OCI-M2 (cell line): ENCODE measurements around the gene PCSK9.
"Not testable (repeated sequence)": the region's sequence is repeated elsewhere in the genome, so short reads cannot be mapped to it uniquely, and the experiment has no call there.

Source experiments
- DNase-seq: peaks from one replicate; lab custom pipeline; 2025; ENCODE audit not compliant: unreplicated experiment; lab: John Stamatoyannopoulos, UW

Gene PCSK9

DNA sequence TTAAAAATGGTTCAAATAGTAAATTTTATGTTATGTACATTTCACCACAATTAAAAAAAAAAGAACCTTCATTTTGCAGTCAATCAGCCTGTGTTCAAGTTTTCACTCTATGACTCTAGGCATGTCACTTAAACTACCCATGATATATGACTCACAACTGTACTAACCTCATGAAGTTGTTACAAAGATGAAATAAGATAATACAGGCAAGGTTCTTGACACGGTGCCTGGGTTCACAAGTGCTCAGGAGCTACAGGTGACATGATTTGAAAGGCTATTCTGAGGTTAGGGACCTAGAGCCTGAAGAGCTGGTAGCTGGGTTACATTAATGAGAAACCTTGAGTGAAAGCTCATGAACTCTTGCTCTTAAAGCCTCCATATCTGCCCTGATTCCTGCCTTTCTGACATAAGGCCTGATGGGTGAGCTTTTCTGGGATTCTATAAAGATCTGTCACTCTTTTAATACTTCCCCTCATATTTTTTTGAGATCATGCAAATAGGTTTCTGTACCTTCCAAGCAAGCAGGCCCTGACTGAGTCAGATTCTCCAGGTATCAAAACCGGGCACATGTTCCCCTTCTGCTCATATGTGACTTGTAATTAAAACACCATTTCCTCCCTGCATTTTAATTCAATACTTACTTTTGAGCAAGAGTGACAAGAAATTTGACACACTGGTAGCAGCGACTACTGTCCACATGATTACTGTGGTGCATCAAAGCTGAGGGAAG is 34.0 kb downstream of the PCSK9 start:
- DNase-seq: no peak

DNA sequence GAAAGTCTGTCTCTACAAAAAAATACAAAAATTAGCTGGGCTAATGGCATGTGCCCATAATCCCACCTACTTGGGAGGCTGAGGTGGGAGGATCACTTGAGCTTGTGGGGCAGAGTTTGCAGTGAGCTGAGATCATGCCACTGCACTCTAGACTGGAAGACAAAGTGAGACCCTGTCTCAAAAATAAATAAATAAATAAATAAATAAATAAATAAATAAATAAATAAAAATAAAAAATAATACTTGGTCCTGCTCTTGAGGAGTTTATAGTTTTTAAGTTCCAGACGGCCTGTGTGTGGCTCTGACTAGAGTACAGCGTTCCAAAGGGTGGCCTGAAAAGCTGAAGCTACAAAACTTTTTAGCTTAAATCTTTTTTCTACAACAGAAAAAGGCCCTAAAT is 35.1 kb downstream of the PCSK9 start:
- no peak for DNase-seq

DNA sequence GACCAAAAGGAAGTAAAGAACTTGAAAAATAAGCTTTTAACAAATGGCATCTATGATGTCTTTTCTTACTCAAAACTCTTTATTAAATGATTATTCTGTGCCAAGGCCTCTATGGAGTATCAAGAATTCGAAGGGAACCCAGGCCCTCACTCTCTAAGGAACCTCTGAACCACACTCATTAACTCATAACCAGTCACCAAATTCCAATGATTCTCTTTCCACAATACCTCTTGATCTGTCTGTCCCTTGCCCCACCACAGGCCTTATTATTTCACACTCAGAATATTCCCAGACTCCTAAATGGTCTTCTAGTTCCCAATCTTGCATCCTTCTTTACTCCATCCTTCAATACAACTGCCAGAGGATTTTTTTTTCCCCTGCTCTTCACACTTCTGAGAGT is 37.0 kb downstream of the PCSK9 start:
- no peak for DNase-seq

DNA sequence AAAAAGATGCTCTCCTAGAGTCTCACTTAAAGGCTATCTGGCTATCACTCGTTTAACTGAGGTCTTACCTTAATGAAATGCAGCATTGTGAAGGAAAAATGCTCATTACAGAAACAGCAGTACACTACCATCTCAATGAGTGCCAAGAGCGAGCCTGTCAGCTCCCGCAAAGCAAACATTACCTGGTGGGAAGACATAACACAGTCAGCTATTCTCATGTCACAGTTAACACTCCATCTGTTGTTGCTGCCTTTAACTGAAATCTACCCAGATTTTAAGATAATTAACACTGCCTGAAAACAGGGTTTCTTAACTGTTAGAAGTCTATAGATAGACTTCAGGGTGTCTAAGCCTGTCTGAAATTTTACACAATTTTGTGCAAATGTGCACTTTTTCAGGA is 39.1 kb downstream of the PCSK9 start:
- DNase-seq: no peak

DNA sequence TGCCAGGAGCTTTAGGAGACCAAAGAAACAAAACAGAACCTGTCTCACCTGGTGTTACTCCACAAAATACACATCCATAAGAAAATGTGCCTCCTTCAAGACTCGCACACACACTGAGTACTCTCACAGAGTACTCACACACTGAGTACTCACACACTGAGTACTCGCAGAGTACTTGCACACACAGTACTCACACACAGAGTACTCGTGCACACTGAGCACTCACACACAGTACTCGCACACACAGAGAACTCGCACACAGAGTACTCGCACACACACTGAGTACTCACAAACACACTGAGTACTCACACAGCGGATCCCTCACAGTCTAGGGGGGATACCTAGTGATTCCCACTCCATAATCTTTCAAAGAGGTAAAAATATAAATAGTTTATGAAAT is 40.3 kb downstream of the PCSK9 start:
- no peak for DNase-seq

DNA sequence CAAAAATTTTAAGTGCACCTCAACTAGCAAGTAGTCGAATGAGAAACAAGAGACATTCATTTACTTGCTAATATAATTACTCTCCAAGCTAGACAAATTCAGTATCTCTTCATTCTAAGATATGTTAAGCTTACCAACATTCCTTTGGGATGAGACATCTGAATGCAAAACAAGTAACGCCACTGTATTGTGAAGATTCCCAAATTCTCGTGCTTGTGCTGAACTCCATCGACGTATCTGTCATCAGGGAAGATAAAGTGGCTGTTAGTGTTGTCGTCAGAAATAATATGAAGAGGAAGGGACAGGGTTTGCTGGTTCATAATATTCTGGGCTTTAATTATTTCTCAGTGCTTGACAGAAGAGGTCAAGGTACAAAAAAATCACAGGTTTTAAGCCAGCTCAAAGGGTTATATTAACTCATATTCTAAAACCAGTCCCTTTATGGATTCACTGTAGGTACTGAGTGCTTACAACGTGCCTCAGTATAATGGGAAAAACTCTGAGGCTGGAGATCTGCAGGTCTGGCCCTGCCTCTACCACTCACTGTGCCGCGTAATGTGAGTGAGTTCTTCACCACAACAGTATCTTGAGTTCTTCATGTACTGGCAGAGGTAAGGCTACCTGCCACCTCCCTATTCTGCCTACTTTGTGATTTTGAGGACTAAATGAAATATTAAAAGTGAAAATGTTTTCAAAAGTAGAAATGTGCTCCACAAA is 42.0 kb downstream of the PCSK9 start:
- no peak for DNase-seq

DNA sequence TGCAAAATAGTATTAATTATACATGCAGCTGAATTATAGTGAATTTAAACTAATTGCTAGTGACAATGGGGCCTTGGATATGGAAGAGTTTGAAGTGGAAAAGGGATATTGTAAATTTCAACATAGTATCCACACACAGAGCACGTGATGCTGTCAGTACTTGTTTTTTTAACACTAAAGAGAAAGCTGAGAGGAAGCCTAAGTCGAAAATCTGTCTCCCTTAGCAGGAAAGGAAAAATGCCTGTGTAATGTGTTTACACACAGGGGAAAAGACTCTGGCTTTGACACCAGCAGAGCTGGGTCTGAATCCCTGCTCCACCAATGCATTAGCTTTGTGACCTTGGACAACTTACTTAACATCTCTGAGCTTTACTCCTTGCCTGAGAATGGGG is 42.6 kb downstream of the PCSK9 start:
- DNase-seq: no peak

DNA sequence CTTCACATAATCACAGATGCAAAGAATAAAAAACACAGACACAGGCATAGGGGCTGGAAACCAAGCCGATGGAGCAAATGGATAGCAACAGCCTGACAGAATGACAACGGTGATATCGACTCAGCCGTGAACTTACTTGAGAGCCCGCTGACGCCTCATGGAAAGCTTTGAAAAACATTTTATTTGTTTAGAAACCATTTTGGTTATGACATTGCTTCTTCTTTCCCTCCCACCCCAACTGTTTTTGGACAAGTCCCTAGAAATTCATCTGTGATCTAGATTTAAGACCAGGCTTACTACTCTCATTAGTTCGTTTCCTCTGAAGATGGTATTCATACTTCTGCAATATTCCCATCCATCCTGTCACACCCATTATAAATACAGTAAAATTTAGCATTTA is 44.9 kb downstream of the PCSK9 start:
- DNase-seq: no peak

DNA sequence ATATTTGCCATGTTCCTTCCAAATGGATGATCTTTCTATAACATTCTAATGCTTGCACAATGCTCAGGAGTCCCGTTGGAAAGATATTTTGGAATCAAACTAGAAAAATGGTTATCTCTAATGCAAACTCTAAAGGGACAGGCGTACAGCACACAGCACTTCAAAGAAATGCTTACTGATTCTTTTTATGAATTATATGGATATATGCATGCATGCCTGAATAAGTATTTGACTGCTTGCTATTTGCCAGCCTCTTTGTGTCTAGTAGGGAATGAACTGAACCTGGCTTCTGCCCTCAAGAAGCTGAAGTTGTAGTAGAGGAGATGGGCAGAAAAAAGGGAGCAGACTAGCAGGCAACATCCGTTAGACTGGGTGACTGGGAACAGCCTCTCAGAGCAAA is 48.1 kb downstream of the PCSK9 start:
- DNase-seq: no peak

DNA sequence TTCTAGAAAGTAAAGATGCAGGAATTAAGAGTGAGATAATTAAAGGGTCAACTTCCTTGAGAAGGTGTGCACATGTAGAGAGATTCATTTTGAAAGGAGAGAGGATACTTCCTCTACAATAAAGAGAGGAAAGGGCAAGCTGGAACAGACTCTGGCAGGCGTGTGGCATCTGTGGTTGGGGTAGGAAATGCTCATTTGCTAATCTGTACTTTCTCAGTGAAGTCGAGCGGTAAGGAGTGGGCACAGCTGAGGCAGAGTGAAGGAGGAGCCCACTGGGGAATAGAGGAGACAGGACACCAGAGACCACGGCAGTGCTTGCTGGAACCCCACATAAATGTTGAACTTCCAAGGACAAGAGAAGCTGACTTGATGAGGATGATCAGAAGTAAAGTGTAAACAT is 49.1 kb downstream of the PCSK9 start:
- DNase-seq: no peak

DNA sequence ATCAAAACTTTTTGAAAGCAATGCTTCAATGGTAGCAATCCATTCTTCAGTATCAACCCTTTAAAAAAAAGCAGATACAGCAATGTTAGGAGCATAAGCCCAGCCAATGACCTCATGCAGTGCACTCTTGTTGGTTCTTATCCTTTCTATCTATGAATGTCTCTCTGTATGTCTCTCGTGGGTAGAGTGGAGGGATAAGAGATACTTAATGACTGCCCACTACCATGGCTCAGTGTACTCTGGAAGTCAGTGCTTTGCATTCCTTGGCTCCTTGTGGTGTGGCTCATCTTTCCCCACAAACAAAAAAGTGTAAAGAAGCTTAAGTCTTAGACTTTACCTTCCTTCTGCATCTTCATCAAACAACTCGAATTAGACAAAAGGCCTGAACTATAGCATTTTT is 50.3 kb downstream of the PCSK9 start:
- DNase-seq: no peak

DNA sequence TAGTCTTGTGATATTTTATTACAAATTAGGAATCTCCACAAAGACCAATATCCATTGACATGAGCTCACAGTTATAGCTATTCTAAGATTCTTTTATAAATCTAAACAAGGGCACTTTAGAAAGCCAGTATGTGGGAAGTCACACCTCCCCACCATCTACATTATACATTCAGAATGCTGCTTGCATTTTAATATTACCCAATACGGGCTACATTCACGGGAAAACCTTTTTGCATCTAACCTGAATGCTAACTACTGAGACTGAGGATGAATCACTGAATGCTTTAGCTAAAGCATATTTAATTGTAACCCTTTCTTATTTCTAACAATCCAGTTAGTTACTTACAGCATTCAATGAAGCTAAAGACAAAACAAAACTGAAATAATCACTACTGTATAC is 53.1 kb downstream of the PCSK9 start:
- no peak for DNase-seq

DNA sequence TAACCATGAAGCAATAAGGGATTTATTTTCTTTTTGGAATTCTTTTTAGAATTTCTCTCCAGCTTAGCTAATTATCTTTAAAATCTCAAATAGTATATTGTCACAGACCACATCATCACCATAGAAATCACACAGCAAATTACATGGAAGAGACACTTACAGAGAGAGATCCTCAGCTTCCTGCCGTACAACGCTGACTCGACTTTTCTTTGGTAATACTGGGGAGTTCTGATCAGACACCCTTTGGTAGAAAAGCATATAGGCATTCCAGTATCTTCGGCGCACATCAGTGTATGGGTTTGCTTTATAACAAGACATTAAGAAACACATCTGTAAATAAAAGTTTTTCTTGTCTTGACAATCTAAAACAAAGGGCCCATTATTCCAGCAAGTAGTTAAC is 55.7 kb downstream of the PCSK9 start:
- no peak for DNase-seq

DNA sequence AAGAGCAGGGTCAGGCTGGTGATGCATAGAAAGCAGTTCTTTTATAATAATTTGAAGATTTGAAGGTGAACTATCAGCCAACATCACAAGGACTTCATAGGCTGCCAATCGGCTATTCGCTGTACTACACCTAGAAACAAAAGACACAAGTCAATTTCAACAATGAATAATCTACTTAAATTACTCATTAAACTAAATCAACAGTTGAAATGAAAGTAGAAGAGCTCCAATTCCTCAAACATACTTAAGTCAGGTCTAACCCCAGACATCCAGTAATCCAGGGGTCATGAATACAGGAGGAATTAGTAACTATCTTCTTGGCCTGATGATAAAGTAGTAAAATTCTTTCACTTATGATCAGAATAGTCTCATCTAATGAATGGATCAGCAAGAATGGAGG is 64.5 kb downstream of the PCSK9 start:
- DNase-seq: no peak

DNA sequence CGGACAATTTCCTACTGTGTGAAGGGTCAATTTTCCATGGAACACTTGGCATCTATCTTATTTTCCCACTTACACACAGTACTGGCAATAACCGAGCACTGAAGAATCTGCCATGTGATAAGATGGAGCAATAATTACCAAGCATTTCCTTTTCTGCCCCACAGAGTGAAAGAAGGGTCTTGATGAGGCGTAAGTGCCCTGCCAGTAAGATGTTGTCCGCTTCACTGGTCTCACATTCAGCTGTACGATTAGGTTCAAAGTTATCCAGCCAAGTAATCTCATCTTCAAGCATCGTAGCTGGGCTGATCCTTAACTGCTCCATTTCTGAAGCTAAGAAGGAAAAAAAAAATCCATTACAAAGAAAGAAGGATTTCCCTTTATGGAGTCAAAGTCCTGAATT is 67.8 kb downstream of the PCSK9 start:
- DNase-seq: no peak

DNA sequence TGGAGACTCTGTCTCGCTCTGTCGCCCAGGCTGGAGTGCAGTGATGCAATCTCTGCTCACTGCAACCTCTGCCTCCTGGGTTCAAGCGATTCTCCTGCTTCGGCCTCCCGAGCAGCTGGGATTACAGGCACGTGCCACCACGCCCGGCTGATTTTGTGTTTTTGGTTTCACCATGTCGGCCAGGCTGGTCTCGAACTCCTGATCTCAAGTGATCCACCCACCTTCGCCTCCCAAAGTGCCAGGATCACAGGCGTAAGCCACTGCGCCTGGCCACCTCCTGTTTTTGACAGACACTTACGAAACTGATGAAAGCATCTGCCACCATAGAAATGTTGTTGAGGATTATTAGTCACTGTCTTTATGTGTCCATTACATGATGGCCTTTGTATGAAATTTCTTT is 69.7 kb downstream of the PCSK9 start:
- DNase-seq: not testable (repeated sequence)
